ENCODE results near the gene ADGRF5. TPM values are rescaled to one million over a fixed set of nuclear protein-coding genes. Genes with fewer than 3 reads are reported as not detected.

Gene ADGRF5
- total and polyA plus RNA-seq, 8 donors = 116 to 357 (median 151) TPM

DNA sequence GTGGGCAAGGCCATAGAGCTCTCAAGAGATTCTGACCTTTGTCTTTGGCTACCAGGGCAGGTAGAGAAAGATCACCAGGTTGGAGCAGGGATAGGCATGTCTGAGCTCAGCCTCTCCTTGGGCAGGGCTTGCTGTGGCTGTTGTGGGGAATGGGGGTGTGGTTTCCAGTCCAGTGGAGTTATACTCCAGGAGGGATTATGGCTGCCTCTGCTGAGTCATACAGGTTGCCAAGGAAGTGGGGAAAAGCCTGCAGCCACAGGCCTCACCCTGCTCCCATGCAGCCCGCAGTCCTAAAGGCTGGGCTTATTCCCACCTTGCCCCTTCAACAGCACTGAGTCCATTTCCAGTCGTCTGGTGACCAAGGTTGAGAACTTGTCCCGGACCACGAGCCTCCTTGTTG lies 106.6 kb downstream of the ADGRF5 start:
- no peak overlapping the region for H3K27ac ChIP-seq
- no peak for ATAC-seq
- intact Hi-C loops (cut with DNase I) = no loop called here
- no peaks in the 10 kb centered on the region for H3K9me3 ChIP-seq
- DNase-seq = no peak
- no peak overlapping the region for H3K4me3 ChIP-seq
- H3K4me1 ChIP-seq = no peaks in the 10 kb centered on the region
- H3K36me3 ChIP-seq = no peaks in the 10 kb centered on the region
- no peaks in the 10 kb centered on the region for H3K27me3 ChIP-seq
- TF ChIP-seq, protein P1, sequence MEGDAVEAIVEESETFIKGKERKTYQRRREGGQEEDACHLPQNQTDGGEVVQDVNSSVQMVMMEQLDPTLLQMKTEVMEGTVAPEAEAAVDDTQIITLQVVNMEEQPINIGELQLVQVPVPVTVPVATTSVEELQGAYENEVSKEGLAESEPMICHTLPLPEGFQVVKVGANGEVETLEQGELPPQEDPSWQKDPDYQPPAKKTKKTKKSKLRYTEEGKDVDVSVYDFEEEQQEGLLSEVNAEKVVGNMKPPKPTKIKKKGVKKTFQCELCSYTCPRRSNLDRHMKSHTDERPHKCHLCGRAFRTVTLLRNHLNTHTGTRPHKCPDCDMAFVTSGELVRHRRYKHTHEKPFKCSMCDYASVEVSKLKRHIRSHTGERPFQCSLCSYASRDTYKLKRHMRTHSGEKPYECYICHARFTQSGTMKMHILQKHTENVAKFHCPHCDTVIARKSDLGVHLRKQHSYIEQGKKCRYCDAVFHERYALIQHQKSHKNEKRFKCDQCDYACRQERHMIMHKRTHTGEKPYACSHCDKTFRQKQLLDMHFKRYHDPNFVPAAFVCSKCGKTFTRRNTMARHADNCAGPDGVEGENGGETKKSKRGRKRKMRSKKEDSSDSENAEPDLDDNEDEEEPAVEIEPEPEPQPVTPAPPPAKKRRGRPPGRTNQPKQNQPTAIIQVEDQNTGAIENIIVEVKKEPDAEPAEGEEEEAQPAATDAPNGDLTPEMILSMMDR (IDR thresholded peaks at IDR 0.05) = no peak

- no peak overlapping the region for H3K4me3 ChIP-seq
- TF ChIP-seq, protein P1 (IDR thresholded peaks at IDR 0.05) = no peak
- H3K9me3 ChIP-seq = no peaks in the 10 kb centered on the region
- intact Hi-C loops (cut with DNase I) = no loop called here
- H3K27me3 ChIP-seq = peaks cover 0 to 5% of the 10 kb centered on the region in 2 donors
- ATAC-seq (peak; percentile 87), DNase-seq (peak in 1 of 4 donors; percentile 4)
- no peaks in the 10 kb centered on the region for H3K4me1 ChIP-seq
- no peaks in the 10 kb centered on the region for H3K36me3 ChIP-seq
- no peak overlapping the region for H3K27ac ChIP-seq
Observed at GRCh38 chr6:46808806-46809205, 112.9 kb downstream of the ADGRF5 start.

Other genes with a start within 250 kb of the ADGRF5 start
- under 1 TPM; 0.34 to 0.38 TPM for gene TDRD6, start 234.1 kb downstream of the ADGRF5 start, total RNA-seq
- gene TDRD6, start 234.1 kb downstream of the ADGRF5 start, polyA plus RNA-seq (ENCODE audit: insufficient read length in 6 of 6) = 1 to 10 TPM; 1.1 to 2.2 (median 1.7) TPM
- gene PLA2G7, start 186.6 kb downstream of the ADGRF5 start, total RNA-seq = 10 to 100 TPM; 19.6 to 32.1 TPM
- 1 to 10 TPM in 4 of 6 donors, under 1 TPM in 2; 0.88 to 1.3 (median 1.1) TPM for gene PLA2G7, start 186.6 kb downstream of the ADGRF5 start, polyA plus RNA-seq (ENCODE audit: insufficient read length in 6 of 6)
- 1 to 10 TPM in 1 of 2 donors, not detected in 1; 2.4 TPM for gene ANKRD66, start 175.0 kb downstream of the ADGRF5 start, total RNA-seq
- gene ANKRD66, start 175.0 kb downstream of the ADGRF5 start, polyA plus RNA-seq (ENCODE audit: insufficient read length in 6 of 6) = 1 to 10 TPM in 4 of 6 donors, under 1 TPM in 2; 0.36 to 2.9 (median 2.5) TPM
- gene MEP1A, start 128.5 kb downstream of the ADGRF5 start, total RNA-seq = not detected
- gene MEP1A, start 128.5 kb downstream of the ADGRF5 start, polyA plus RNA-seq (ENCODE audit: insufficient read length in 6 of 6) = under 1 TPM in 1 of 6 donors, not detected in 5; 0.06 TPM
- 10 to 100 TPM; 29.6 to 30.0 TPM for gene ADGRF1, start 120.4 kb upstream of the ADGRF5 start, total RNA-seq
- gene ADGRF1, start 120.4 kb upstream of the ADGRF5 start, polyA plus RNA-seq (ENCODE audit: insufficient read length in 6 of 6) = under 1 TPM; 0.21 to 0.45 (median 0.38) TPM